HCT116 (cell line): ENCODE data around the gene DPYSL4. TPM values are rescaled to one million over a fixed set of nuclear protein-coding genes. Genes with fewer than 3 reads are reported as not detected.

Experiments
- ATAC-seq: fragments of 200-7000 bp; cut with Tn5 transposase; 2 replicates; pipeline ENCODE4 v1.9.1; 2020; ENCODE audit warnings: mild to moderate bottlenecking, moderate library complexity
- BruUV-seq: library from RNA; stranded (reverse); fragments of 400-500 nt; replicated peaks from 2 replicates; lab custom pipeline; 2021; lab: Mats Ljungman, UMichigan
- CTCF ChIA-PET: fragments of 300-600 bp; sonication (Branson Sonifier 250); formaldehyde crosslinking; loops from one replicate; lab custom pipeline; 2021; ENCODE audit warnings: antibody characterized with exemption; lab: Charles Lee
- POLR2A ChIA-PET: fragments of 300-600, 350-600 bp; sonication (Branson Sonifier 250); formaldehyde crosslinking; loops from one replicate; lab custom pipeline; 2021; ENCODE audit warnings: antibody characterized with exemption; lab: Charles Lee
- RAD21 ChIA-PET, 2 experiments: fragments of 300-600 bp; sonication (Branson Sonifier 250); formaldehyde crosslinking; loops; one replicate each; lab custom pipeline; 2023; ENCODE audit warnings: low total read pairs in 2 of 2; ENCODE audit not compliant: uncharacterized antibody in 2 of 2, unreplicated experiment in 2 of 2, low non-redundant PET in 1 of 2; lab: Charles Lee
- DNase-seq: peaks from one replicate; pipeline ENCODE4 v3.0.0-alpha.2; 2010; ENCODE audit warnings: low read depth, low spot score
- H2AFZ ChIP-seq: fragments of 200-600 bp; shearing (Covaris generic), sonication (generic); 2 replicates; pipeline ENCODE4 v1.6.1; 2017; ENCODE audit warnings: low read depth, mixed run types, mixed read lengths, antibody characterized with exemption, low read length; ENCODE audit not compliant: poor library complexity, severe bottlenecking
- H3K27ac ChIP-seq: 2 replicates; pipeline ENCODE4 v1.5.1; 2012; ENCODE audit warnings: low read depth, low read length
- H3K27me3 ChIP-seq: fragments of 200-600 bp; sonication (generic); 2 replicates; pipeline ENCODE4 v1.6.1; 2016; ENCODE audit warnings: mixed run types, low read length, mixed read lengths; ENCODE audit not compliant: insufficient read depth
- H3K36me3 ChIP-seq, 2 experiments: fragments of 200-500 bp in 1 of 2; fragments of 200-600 bp in 1 of 2; sonication (Bioruptor generic) in 1 of 2; sonication (generic) in 1 of 2; 2 replicates each; pipeline versions ENCODE4 v1.5.1 to v1.6.1; 2014 to 2016; ENCODE audit warnings: low read length in 2 of 2, inconsistent platforms in 1 of 2, mixed read lengths in 1 of 2, mixed run types in 1 of 2; ENCODE audit not compliant: insufficient read depth in 2 of 2, control insufficient read depth in 1 of 2
- H3K4me1 ChIP-seq, 2 experiments: fragments of 200-600 bp in 1 of 2; sonication (generic) in 1 of 2; 2 replicates each; pipeline versions ENCODE4 v1.5.1 to v1.6.1; 2012 to 2017; ENCODE audit warnings: low read length in 2 of 2, inconsistent platforms in 1 of 2, mild to moderate bottlenecking in 1 of 2, mixed read lengths in 1 of 2, mixed run types in 1 of 2, moderate library complexity in 1 of 2; ENCODE audit not compliant: insufficient read depth in 2 of 2, control insufficient read depth in 1 of 2
- H3K4me2 ChIP-seq: fragments of 200-600 bp; sonication (generic); 2 replicates; pipeline ENCODE4 v1.6.1; 2017; ENCODE audit warnings: mixed run types, low read length, mixed read lengths
- H3K4me3 ChIP-seq, 2 experiments: fragments of 200-600 bp in 1 of 2; sonication (generic) in 1 of 2; replicated peaks in 1 of 2; 2 replicates each; pipeline ENCODE4 v1.5.1; 2011 to 2016; ENCODE audit warnings: low read length in 2 of 2, control low read depth in 1 of 2, low read depth in 1 of 2, mild to moderate bottlenecking in 1 of 2, mixed read lengths in 1 of 2, mixed run types in 1 of 2
- H3K79me2 ChIP-seq: fragments of 200-600 bp; sonication (generic); 2 replicates; pipeline ENCODE4 v1.6.1; 2017; ENCODE audit warnings: mild to moderate bottlenecking, mixed run types, low read length, moderate library complexity, mixed read lengths; ENCODE audit not compliant: insufficient read depth
- H3K9ac ChIP-seq: fragments of 200-600 bp; sonication (generic); 2 replicates; pipeline ENCODE4 v1.6.1; 2016; ENCODE audit warnings: low read length, mixed read lengths
- H3K9me2 ChIP-seq: fragments of 200-600 bp; sonication (generic), shearing (Covaris generic); 2 replicates; pipeline ENCODE4 v1.6.1; 2017; ENCODE audit warnings: mixed run types, mild to moderate bottlenecking, moderate library complexity; ENCODE audit not compliant: insufficient read depth
- H3K9me3 ChIP-seq, 2 experiments: fragments of 200-500 bp in 1 of 2; fragments of 200-600 bp in 1 of 2; sonication (Bioruptor generic) in 1 of 2; sonication (generic) in 1 of 2; 2 replicates each; pipeline ENCODE4 v1.6.1; 2014 to 2017; ENCODE audit warnings: low read length in 2 of 2, mixed read lengths in 2 of 2, inconsistent platforms in 1 of 2, low read depth in 1 of 2, mild to moderate bottlenecking in 1 of 2, mixed run types in 1 of 2, moderate library complexity in 1 of 2; ENCODE audit not compliant: control insufficient read depth in 1 of 2, insufficient read depth in 1 of 2
- H4K20me1 ChIP-seq: fragments of 200-600 bp; sonication (generic), shearing (Covaris generic); 2 replicates; pipeline ENCODE4 v1.6.1; 2017; ENCODE audit warnings: mixed run types, mild to moderate bottlenecking, moderate library complexity; ENCODE audit not compliant: insufficient read depth
- CBX3 ChIP-seq: IDR thresholded peaks from 2 replicates; pipeline ENCODE4 v1.6.1; 2012; ENCODE audit warnings: low read depth
- EGR1 ChIP-seq: IDR thresholded peaks from 2 replicates; pipeline ENCODE4 v1.6.1; 2012; ENCODE audit warnings: low read depth
- ELF1 ChIP-seq: IDR thresholded peaks from 2 replicates; pipeline ENCODE4 v1.6.1; 2012; ENCODE audit warnings: low read depth, borderline replicate concordance
- EZH2phosphoT487 ChIP-seq: fragments of 200-600 bp; IDR thresholded peaks from 2 replicates; pipeline ENCODE4 v1.6.1; 2018; ENCODE audit warnings: antibody characterized with exemption, borderline replicate concordance
- FOSL1 ChIP-seq: IDR thresholded peaks from 2 replicates; pipeline ENCODE4 v1.6.1; 2012; ENCODE audit warnings: low read depth
- POLR2A ChIP-seq: IDR thresholded peaks from 2 replicates; pipeline ENCODE4 v1.7.0; 2011; ENCODE audit warnings: borderline replicate concordance; ENCODE audit not compliant: insufficient read depth, insufficient read length; ENCODE audit errors: extremely low read depth
- SIN3A ChIP-seq: IDR thresholded peaks from 2 replicates; pipeline ENCODE4 v1.6.1; 2012; ENCODE audit warnings: low read depth
- SRF ChIP-seq: IDR thresholded peaks from 2 replicates; pipeline ENCODE4 v1.6.1; 2012; ENCODE audit warnings: low read depth
- TCF7L2 ChIP-seq: IDR thresholded peaks from 2 replicates; pipeline ENCODE4 v1.7.0; 2011; ENCODE audit warnings: borderline replicate concordance, inconsistent platforms; ENCODE audit not compliant: insufficient read depth, insufficient read length; ENCODE audit errors: extremely low read depth
- YY1 ChIP-seq: IDR thresholded peaks from 2 replicates; pipeline ENCODE4 v1.6.1; 2011; ENCODE audit warnings: low read length, low read depth, moderate library complexity, mild to moderate bottlenecking; ENCODE audit not compliant: insufficient replicate concordance; ENCODE audit errors: extremely low read depth
- ZNF274 ChIP-seq: fragments of 200-500 bp; sonication (Bioruptor generic); IDR thresholded peaks from 2 replicates; pipeline ENCODE4 v1.6.1; 2014; ENCODE audit warnings: mild to moderate bottlenecking, low read depth, low read length, inconsistent platforms
- intact Hi-C: fragments of 100-400 bp; cut with micrococcal nuclease; formaldehyde crosslinking; loops from 2 replicates; pipeline ENCODE4 v1.10.0; 2022
- total RNA-seq: library from RNA; stranded (reverse); gene quantifications from one replicate; pipeline ENCODE4 v1.2.1, GENCODE V29; 2021; ENCODE audit not compliant: unreplicated experiment
- TF ChIP-seq, protein P1 (sequence below), 3 experiments: fragments of 200-600 bp in 1 of 3; sonication (generic) in 1 of 3; IDR thresholded peaks in 2 of 3; conservative IDR thresholded peaks in 1 of 3; 2 replicates each; pipeline ENCODE4 v1.5.1; 2012 to 2017; ENCODE audit warnings: low read depth in 2 of 3, low read length in 2 of 3, antibody characterized with exemption in 1 of 3, borderline replicate concordance in 1 of 3, control low read depth in 1 of 3, mild to moderate bottlenecking in 1 of 3, mixed read lengths in 1 of 3, mixed run types in 1 of 3, moderate library complexity in 1 of 3; ENCODE audit not compliant: insufficient read depth in 1 of 3
- TF ChIP-seq, protein P2 (sequence below): IDR thresholded peaks from 2 replicates; pipeline ENCODE4 v1.6.1; 2012
- TF ChIP-seq, protein P3 (sequence below): IDR thresholded peaks from 2 replicates; pipeline ENCODE4 v1.6.1; 2012; ENCODE audit warnings: low read depth

Gene DPYSL4
- total RNA-seq, 1 experiment from 2014 or later: 5.4 TPM

DNA sequence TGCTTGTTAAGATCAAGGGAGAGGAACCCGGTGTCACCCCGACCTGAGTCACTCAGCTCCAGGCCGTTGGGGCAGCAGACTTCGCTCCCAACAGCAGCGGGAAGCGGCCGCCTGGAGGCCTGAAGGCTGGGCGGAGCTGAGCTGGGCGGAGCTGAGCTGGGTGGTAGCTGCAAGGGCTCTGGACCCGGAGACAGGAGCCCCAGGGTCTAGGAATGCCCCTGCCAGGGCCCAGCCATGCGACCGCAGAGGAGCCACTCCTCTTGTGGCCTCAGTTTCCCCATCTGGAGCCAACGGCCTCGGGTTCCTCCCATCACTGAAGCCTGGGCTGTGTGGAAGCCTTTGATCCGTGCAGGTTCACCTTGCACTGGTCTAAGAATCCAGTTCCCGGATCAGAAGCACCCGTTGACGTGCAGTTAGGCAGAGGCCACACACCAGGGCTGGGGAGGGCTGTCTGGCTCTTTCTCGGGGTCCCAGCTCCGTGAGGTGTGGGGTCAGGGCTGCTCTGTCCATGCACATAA lies 21.9 kb upstream of the DPYSL4 start (continued):
- TF ChIP-seq, protein P1, sequence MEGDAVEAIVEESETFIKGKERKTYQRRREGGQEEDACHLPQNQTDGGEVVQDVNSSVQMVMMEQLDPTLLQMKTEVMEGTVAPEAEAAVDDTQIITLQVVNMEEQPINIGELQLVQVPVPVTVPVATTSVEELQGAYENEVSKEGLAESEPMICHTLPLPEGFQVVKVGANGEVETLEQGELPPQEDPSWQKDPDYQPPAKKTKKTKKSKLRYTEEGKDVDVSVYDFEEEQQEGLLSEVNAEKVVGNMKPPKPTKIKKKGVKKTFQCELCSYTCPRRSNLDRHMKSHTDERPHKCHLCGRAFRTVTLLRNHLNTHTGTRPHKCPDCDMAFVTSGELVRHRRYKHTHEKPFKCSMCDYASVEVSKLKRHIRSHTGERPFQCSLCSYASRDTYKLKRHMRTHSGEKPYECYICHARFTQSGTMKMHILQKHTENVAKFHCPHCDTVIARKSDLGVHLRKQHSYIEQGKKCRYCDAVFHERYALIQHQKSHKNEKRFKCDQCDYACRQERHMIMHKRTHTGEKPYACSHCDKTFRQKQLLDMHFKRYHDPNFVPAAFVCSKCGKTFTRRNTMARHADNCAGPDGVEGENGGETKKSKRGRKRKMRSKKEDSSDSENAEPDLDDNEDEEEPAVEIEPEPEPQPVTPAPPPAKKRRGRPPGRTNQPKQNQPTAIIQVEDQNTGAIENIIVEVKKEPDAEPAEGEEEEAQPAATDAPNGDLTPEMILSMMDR (IDR thresholded peaks at IDR 0.05 in 2 of 3, conservative IDR thresholded peaks at IDR 0.05 in 1 of 3; ENCODE audit: borderline replicate concordance in 1 of 3, insufficient read depth in 1 of 3, low read depth in 2 of 3, low read length in 2 of 3): no peak

DNA sequence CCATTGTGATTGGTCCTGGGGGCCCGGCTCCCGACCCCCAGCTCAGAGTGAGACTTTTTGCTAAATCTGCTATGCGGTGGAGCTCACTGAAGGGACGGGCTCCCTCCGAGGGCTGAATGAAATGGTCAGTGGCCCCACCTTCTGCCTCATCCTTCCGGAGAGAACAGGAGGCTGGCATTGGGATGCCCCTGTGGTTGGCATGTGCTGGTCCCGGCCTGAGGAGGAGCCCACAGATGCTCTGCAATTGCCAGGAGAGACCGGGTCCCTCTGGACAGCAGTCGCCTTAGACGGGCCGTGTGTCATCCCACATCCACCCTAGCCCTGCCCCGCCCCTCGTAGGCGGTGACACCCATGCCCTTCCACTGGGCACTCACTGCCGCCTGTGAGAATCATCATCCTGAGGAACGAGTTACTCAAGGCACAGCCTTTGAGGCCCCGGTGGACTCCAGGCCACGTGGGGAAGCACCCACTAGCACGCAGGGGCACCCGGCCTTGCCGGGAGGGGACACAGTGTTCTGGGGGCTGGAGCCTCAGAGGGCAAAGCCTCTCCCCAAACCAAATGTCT lies 21.2 kb upstream of the DPYSL4 start:
- H3K27me3 ChIP-seq: no peaks in the 10 kb centered on the region
- no peak overlapping the region for H3K27ac ChIP-seq
- H3K36me3 ChIP-seq: no peaks in the 10 kb centered on the region
- no peaks in the 10 kb centered on the region for H3K79me2 ChIP-seq
- peaks cover 17 to 42% of the 10 kb centered on the region in 2 experiments; a peak in 3 of 4 replicates for H3K4me1 ChIP-seq
- BruUV-seq: no TSS peak
- CTCF ChIA-PET: no interaction called here
- H3K9ac ChIP-seq: no peak overlapping the region
- no peak overlapping the region for H2AFZ ChIP-seq
- peak overlapping the region; percentile 73 for H3K4me2 ChIP-seq
- no peaks in the 10 kb centered on the region for H3K9me3 ChIP-seq
- no peaks in the 10 kb centered on the region for H4K20me1 ChIP-seq
- DNase-seq: no peak
- TF ChIP-seq ZNF274 (no peak), FOSL1 (no peak), EGR1 (no peak), TCF7L2 (no peak), YY1 (no peak), SRF (no peak), ELF1 (no peak), POLR2A (no peak), CBX3 (no peak), SIN3A (no peak), EZH2phosphoT487 (no peak)
- TF ChIP-seq, protein P2, sequence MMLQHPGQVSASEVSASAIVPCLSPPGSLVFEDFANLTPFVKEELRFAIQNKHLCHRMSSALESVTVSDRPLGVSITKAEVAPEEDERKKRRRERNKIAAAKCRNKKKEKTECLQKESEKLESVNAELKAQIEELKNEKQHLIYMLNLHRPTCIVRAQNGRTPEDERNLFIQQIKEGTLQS: no peak
- TF ChIP-seq, protein P3, sequence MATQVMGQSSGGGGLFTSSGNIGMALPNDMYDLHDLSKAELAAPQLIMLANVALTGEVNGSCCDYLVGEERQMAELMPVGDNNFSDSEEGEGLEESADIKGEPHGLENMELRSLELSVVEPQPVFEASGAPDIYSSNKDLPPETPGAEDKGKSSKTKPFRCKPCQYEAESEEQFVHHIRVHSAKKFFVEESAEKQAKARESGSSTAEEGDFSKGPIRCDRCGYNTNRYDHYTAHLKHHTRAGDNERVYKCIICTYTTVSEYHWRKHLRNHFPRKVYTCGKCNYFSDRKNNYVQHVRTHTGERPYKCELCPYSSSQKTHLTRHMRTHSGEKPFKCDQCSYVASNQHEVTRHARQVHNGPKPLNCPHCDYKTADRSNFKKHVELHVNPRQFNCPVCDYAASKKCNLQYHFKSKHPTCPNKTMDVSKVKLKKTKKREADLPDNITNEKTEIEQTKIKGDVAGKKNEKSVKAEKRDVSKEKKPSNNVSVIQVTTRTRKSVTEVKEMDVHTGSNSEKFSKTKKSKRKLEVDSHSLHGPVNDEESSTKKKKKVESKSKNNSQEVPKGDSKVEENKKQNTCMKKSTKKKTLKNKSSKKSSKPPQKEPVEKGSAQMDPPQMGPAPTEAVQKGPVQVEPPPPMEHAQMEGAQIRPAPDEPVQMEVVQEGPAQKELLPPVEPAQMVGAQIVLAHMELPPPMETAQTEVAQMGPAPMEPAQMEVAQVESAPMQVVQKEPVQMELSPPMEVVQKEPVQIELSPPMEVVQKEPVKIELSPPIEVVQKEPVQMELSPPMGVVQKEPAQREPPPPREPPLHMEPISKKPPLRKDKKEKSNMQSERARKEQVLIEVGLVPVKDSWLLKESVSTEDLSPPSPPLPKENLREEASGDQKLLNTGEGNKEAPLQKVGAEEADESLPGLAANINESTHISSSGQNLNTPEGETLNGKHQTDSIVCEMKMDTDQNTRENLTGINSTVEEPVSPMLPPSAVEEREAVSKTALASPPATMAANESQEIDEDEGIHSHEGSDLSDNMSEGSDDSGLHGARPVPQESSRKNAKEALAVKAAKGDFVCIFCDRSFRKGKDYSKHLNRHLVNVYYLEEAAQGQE: no peak
- TF ChIP-seq, all 23 proteins: peak for 0
- H3K4me3 ChIP-seq: no peak overlapping the region
- intact Hi-C loops: no loop called here
- H3K9me2 ChIP-seq: no peaks in the 10 kb centered on the region
- no peak for ATAC-seq
- RAD21 ChIA-PET: no interaction called here
- POLR2A ChIA-PET: no interaction called here
